Keratinocyte (primary cell): ENCODE results near the gene FCSK.

Source experiments
- EZH2 ChIP-seq: IDR thresholded peaks from one replicate; pipeline ENCODE4 v1.6.1; 2012; ENCODE audit warnings: inconsistent platforms, mild to moderate bottlenecking, low read length, moderate library complexity
- TF ChIP-seq, protein P1 (sequence below), 3 experiments: IDR thresholded peaks in 1 of 3; conservative IDR thresholded peaks in 1 of 3; optimal IDR thresholded peaks in 1 of 3; 2 replicates in 2 of 3; 3 replicates in 1 of 3; pipeline versions ENCODE3 to v1.5.1; 2011; ENCODE audit warnings: low read length in 3 of 3, mild to moderate bottlenecking in 3 of 3, moderate library complexity in 2 of 3, control low read depth in 1 of 3, inconsistent platforms in 1 of 3; ENCODE audit not compliant: insufficient read depth in 2 of 3; ENCODE audit errors: extremely low read depth in 1 of 3

DNA sequence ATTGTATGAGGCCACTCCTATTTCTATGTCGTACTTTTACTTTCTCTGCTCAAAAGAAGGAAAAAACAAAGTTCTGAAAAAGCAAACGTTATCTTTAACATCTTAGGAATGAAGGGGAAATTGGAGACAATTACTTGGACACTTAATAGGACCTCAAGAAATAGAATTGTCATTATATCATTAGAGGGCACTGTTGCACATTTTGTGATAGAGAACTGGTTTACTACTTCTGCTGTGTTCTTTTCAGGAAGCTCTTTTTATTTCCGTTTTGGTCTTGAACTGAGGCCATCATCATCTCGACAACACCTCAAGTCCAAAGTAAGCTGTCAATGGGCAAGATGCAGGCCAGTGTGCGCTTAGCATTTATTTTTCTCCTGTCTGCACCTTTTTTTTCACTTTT, 54.4 kb downstream of the FCSK start:
- TF ChIP-seq, protein P1, sequence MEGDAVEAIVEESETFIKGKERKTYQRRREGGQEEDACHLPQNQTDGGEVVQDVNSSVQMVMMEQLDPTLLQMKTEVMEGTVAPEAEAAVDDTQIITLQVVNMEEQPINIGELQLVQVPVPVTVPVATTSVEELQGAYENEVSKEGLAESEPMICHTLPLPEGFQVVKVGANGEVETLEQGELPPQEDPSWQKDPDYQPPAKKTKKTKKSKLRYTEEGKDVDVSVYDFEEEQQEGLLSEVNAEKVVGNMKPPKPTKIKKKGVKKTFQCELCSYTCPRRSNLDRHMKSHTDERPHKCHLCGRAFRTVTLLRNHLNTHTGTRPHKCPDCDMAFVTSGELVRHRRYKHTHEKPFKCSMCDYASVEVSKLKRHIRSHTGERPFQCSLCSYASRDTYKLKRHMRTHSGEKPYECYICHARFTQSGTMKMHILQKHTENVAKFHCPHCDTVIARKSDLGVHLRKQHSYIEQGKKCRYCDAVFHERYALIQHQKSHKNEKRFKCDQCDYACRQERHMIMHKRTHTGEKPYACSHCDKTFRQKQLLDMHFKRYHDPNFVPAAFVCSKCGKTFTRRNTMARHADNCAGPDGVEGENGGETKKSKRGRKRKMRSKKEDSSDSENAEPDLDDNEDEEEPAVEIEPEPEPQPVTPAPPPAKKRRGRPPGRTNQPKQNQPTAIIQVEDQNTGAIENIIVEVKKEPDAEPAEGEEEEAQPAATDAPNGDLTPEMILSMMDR (optimal IDR thresholded peaks at IDR 0.05 in 1 of 3, IDR thresholded peaks at IDR 0.05 in 1 of 3, conservative IDR thresholded peaks at IDR 0.05 in 1 of 3; ENCODE audit: extremely low read depth in 1 of 3, insufficient read depth in 2 of 3, low read length in 3 of 3), result no peak
- no peak for TF ChIP-seq EZH2
